GM18511 (cell line): Measurements from ENCODE around the gene FABP3.

Experiments
- ATAC-seq: cut with Tn5 transposase; IDR thresholded peaks from one replicate; pipeline ENCODE4 v1.9.1; 2021; ENCODE audit warnings: mild to moderate bottlenecking, moderate library complexity; ENCODE audit not compliant: unreplicated experiment

FABP3 gene

DNA sequence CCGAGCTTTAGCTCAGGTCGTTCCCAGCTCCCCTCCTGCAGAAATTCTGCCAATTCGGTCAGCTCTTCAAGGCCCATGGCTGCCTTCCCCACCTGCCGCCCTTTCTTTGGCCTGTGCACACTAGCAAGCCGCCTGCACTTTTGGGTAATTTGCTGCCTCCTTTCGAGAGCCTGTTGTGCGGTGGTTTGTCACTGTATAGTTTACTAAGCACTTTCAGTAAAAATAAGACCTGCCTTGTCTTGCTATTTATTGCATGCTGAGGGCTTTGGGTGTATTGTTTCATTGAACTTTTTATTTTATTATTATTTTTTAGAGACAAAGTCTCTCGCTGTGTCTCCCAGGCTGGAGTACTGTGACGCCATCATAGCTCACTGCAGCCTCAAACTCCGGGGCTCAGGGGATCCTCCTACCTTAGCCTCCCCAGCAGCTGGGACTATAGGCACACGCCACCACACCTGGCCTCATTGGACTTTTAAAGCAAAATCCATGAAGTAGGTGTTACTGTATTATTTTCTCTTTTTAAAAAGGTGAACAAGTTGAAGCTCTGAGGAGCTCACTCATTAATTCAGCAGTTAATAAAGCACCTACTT is 1.1 kb upstream of the FABP3 start:
- no peak for ATAC-seq

DNA sequence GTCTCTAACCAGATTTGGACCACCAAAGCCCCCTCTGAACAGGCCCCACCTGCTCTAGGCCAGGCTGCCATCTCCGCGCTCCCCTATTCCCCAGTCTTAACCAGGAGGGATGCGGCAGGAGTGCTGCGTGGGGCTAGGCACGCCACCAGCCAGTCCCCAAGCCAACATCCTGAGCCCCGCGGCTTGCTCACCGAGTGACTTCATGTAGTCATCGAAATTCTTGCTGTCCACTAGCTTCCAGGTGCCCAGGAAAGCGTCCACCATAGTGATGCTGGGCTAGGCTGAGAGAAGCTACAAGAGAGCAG is 173 bp downstream of the FABP3 start:
- no peak for ATAC-seq

DNA sequence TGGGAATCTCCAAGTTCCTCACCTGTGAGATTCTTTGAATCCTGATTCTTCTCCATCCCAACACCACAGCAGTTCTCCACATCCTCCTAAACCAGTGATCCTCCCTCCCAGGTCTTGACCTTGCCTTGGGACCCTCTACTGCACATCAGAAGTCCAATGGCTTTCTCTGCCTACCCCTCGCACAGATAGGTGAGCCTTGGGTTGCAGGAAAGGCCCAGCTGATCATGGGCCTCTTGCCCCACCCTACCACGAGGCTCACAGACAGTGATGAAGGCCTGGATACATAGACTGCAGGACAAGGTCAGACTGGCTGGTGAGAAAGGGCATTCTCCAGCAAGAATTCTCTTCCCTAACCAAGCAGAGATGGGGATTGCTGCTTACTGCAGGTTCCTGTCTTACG is 825 bp downstream of the FABP3 start:
- ATAC-seq = no peak

DNA sequence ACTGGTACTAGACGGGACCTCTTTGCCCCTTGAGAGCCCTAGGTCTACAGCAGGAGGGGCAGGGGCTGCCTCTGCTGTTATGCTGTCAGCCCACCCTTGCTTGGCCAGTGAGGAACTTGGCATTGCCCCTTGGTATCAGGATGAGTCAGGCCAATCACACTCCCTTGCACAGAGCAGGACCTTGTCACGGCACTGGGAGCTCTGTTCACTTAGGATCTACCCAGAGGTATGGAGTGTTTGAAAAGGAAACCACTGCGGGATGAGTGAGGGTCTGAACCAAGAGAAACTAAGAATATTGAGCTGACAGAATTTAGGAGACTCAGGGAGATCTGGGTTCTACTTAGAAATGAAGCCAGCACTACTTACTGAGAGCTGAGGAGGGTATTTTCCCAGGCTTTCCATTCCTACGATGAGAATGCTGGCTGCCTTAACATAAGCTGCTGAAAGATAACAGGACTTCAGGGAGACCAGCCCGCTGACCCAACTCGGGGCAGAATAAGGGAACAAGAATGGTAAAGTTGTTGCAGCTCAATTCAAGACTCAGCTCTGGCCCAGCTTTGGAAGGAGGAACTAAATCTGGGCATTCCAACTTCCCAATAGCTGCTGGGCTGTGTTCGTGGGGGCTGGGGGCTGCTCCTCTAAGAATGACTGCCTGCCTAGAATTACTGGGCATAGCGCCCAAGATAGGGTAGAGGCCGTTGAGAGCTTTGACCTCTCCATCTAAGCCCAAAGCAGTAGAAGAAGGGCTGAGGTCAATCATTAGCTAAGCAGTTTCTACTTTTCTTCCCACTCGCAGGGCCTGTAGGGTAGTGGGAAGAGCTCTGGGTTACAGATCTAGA is 1.5 kb downstream of the FABP3 start:
- no peak for ATAC-seq

DNA sequence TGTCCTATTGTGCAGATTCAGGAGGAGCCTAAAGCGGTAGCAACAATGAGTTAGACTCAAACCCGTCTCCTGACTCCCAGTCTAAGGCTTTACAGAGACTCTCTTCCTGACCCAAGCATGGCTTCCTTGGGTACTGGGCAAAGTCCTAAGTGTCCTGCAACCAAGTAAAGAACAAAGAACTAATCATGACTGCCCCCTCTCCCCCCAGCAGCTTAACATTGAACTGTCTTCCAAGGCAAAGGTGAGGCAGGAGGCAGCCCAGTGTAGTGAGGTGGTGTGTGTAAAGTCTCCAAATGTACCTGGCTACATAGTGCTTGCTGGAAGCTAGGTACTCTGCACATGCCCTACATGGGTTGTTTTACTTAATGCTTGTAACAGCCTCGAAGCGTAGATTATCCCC is 2.3 kb downstream of the FABP3 start:
- no peak for ATAC-seq

DNA sequence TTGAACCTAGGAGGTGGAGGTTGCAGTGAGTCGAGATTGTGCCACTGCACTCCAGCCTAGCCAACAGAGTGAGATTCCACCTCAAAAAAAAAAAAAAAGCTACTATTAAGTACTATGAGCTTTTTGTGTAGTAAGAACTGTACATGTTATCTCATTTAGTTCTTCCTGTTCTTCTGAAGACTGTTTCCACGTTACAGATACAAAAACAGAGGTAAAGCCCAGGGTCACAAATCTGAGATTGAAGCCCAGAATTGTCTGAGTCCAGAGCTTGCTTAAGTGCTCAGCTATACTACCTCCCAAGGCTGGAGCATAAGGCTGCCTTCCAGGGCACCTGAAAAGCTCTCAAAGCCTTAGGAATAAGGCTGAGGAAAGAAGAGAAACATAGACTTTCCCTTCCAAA is 2.9 kb downstream of the FABP3 start:
- ATAC-seq = no peak

DNA sequence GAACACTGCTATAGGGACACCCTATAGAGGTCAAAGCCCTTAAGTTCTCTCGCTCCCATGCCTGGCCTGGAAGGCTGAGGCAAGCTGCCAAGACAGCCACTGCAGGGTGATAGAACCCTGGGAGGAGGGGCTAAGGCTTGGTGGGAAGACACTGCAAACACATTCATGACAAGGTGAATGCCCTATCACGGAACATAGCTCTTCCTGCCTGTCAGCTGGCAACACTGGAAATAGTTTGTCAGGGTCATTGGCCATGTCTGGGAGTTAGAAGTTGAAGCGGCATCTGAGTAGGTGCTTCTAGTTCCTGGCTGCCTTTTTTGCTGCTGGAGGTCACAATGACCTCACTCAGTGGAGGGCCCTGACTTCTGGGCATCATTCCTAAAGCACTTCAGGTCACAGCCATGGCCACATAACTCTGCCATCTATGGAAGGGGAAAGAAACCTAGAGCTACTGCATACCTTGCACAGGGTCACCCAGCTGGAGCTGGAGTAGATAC is 4.2 kb downstream of the FABP3 start:
- ATAC-seq = no peak

DNA sequence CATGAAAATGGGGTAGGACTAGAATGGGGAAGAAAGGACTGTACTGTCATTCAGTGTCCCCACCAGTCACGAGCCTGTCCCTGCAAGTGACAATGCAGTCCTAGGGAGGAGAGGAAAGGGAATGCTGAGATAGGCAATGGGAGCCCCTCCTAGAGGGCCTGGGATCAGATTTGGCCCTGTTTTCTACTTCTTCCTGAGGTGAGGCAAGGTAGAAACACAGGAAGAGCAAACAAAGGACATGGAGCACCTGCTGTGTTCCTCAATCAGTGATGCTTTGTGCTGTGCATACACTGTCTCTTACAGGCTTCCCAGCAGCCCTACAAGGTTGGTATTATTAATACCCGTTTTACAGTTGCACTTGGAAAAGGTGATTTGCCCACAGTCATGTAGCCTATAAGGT is 6.1 kb downstream of the FABP3 start:
- ATAC-seq = no peak

DNA sequence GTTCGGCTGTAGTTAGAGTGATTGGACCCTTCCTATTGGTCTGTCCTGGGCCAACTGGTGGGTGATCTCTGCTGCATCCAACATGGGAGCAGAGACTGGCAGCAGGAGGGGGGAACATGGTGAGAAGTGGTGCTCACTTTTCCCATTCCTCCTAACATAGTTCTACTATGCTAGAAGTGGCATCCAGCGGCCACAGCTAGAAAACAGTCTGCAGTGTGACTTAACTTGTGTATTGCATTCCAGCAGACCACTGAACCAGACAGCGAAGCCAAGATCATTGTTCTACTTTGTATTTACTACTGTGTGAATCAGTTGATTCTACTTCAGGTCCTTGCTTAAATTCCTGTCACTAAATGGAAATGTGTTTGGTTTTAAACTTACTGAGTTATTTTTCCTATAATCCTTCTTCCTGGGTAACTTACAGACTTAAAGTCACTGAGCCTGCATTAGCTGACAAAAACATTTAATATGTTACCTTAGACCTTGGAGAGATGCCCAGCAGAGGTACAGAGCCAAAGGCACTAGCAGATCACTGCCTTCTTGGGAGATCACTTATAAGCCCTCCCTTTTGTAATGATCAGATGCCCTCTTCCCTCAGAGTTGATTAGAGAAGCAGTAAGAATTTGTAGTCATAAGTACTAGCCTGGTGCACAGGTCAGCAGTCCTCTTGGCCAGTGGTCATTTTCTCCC is 8.2 kb downstream of the FABP3 start:
- no peak for ATAC-seq

DNA sequence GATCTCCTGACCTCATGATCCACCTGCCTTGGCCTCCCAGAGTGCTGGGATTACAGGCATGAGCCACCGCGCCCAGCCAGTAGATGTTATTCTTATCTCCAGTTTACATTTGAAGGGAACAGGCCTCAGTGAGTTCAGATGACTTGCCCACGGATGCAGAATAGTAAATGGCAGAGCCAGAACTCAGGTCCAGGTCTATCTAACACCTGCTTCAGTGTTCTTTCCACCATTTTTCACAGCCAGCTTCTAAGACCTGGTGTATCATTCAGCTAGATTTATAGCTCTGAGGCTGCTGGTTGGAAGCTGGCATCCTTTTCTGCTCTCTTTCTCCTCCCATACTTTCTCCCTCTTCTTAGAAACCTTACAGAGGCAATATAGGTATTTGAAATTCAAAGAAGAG is 10.8 kb downstream of the FABP3 start:
- no peak for ATAC-seq

DNA sequence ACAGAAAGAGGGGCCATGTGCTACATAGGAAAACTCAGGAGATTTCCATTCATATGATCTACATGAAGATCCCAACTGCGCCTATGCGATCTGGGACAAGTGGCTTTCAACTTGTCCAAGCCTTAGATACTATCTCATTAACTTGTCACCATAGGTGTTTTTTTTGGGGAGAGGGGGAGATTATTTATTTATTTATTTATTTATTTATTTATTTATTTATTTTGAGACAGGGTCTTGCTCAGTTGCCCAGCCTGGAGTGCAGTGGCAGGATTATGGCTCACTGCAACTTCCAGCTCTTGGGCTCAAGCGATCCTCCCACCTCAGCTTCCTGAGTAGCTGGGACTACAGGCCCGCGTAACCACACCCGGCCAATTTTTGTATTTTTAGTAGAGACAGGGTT is 11.3 kb downstream of the FABP3 start:
- ATAC-seq = no peak

DNA sequence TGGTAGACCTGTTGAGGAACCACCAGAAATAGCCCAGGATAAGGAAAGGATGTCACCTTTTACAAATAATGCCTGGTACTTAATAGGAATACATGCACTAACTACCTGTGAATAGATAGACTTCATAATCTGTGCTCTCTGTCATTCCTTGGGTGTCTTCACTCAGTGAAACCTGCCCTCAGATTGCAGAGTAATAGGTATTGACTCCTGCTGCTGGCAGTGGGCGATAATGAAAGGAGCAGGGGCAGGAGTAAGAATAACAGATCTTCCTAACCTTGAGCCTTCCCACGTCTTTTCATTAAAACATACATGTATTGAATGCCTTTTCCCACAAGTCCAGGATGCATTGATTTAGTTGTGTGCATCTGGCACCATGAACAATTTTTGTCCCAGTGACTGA is 16.4 kb downstream of the FABP3 start:
- ATAC-seq = no peak

DNA sequence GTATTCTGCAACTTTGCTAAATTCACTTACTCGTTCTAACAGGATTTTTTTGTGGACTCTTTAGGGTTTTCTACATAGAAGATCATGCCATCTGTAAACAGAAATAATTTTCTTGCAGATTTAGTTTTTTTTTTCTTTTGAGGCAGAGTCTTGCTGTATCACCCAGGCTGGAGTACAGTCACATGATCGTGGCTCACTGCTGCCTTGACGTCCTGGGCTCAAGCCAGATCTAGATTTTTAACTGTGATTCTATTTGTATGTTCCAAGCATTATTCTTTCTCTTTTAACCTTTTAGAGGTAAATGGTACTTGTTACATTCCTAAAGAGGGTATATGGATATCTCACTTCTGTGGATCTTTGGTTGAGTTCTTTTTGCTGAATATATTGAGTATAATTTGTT is 18.6 kb downstream of the FABP3 start:
- no peak for ATAC-seq

DNA sequence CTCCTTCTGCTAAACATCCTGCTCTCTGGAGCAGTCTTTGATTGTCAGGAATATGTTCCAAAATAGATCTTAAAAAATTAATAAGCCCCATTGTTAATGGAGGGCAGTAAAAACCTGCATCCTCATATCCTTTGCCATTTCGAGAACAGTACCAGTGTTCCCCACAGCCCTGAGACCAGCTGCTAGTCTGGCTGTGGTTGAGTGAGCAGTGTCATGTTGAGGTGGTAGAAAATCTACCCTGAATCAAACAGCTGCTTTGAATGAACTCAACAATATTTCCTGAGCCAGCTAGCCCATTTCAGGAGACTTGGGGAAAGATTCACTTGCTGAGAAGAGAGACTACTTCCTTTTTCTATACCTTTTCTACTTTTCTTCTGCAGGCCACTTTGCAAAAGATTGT is 24.4 kb downstream of the FABP3 start:
- ATAC-seq = no peak

DNA sequence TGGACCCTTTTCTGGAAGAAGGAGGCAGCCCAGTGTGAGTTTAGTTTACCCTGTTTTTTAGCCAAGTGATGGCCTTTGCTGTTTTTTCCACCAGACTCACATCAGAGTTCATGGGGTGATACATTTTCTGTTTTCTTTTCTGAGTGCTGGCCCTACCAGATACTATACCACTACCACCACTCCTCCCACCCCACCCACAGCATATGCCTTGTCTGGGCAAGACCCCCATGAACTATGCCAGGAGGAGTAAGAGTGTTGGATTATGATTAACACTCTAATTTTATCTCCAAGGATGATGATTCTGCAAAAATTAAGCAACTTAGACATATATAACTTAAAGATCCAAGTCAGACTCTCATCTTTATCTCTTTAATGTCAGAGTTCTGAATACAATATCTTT is 26.1 kb downstream of the FABP3 start:
- ATAC-seq = no peak

DNA sequence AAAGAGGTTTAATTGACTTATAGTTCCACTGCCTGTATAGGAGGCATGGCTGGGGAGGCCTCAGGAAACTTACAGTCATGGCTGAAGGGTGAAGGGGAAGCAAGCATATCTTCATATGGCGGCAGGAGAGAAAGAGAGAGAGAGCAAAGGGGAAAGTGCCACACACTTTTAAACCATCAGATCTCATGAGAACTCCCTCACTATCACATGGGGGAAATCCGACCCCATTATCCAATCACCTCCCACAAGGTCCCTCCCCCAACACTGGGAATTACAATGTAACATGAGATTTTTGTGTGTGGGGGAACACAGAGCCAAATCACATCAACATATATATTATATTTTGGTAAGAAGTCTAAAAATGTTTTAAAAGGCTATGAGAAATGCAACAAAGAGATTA is 27.2 kb downstream of the FABP3 start:
- ATAC-seq = no peak

DNA sequence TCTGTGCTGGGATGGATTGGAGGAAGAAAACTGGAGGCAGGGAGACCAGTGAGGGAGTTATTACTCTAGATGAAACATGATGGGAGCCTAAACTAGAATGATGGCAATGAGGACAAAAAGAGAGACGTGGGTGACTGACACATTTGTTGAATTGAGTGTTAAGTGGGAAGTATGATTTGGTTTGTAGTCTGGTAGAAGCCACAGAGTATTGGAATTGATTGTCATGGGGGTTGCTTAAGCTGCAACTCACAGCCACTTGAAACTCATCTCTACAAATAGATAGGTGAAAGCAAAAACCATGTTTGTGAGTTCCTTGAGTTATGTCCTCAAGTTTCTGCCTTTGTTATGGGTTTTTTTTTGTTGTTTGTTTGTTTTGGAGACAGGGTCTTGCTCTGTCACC is 28.4 kb downstream of the FABP3 start:
- no peak for ATAC-seq

DNA sequence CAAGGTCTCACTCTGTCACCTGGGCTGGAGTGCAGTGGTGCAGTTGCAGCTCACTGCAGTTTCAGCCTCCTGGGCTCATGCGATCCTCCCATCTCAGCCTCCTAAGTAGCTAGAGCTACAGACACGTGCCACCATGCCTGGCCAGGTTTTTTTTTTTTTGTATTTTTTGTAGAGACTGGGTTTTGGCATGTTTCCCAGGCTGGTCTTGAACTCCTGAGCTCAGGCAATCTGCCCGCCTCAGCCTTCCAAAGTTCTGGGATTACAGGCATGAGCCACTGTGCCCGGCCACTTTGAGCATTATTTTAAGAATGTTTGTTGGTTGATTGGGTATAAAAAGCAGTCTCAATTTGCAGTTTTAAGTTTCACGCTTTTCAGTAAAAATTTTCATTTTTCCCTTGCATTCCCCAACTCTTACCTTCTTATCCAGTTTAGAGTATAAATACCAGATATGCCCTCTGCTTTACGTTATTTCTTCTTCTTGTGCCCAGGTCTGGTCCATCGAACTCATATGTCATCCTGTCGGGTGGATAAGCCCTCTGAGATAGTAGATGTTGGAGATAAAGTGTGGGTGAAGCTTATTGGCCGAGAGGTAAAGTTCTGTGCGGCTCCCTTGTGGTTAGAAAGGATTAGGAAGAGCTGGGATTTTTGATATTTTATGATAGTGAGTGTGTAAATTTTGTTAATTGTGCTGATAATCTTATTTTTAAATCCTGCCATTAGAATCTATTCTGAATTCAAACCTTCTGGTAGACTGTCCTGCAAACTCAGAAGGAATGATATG is 36.0 kb downstream of the FABP3 start:
- ATAC-seq = no peak

DNA sequence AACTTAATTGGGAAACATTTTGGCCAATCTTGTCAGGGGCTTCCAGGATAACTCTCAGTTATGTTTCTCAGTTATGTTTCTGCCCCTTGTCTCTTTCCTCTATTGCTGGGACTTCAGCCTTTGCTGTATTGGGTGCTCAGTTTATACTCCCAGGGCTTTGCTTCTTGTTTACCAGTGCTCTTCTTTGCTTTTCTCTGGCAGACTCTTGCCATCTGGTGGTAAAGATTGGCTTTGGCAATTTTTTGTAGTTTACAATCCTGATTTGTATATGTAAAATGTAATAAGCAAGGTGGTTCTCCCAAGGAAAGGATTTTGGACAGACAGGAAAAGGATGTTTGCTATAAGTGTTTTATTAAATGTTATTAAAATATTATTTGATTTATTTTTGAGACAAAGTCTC is 37.9 kb downstream of the FABP3 start:
- ATAC-seq = no peak

DNA sequence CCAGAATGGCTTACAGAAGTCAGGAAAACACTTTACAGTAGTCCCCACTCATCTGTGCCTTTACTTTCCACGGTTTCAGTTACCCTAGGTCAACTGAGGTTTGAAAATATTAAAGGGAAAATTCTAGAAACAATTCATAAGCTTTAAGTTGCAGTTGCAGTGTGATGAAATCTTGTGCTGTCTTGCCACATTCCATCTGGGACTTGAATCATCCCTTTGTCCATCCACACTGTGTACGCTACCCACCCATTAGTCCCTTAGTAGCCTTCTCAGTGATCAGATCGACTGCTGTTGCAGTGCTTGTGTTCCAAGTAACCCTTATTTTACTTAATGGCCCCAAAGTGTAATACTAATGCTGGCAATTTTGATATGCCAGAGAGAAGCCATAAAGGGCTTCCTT is 45.5 kb downstream of the FABP3 start:
- ATAC-seq = no peak

DNA sequence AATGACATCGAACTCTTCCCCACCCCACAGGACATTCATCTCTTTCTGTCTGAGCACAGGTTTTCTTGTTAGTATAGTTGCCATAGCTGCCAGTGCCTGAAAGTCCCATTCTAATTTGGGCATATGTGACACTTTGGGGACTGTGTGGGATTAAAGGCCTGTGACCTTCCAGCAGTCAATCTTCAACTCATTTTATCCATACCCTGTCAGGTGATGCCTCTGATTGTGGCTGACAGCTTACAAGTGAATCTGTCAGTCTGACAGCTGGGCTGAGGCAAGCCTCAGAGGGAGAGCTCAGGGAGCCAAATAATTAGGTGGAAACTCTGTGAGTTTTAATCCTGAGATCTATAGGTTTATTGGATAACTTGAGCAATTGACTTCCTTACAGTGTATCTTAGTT is 46.4 kb downstream of the FABP3 start:
- no peak for ATAC-seq

DNA sequence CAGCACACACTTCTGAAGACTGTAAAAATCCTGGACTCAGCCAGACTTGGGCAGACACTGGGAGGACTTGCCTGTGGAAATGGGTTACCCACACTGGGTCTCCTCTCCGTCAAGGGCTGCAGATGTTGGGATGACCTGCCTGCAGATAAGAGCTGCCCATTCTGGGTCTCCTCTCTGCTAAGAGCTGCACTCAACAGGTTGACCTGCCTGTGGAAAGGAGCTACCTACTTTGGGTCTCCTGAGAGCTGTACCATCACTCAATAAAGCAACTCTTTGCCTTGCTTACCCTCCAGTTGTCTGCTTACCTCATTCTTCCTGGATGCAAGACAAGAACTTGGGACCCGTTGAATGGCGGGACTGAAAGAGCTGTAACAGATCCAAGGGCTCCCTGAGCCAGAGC is 47.9 kb downstream of the FABP3 start:
- ATAC-seq = no peak
